Thymus (tissue), 11 donors: ENCODE measurements around the gene PDLIM5. TPM values are rescaled to one million over a fixed set of nuclear protein-coding genes. Genes with fewer than 3 reads are reported as not detected.

Experiments
- DNase-seq, 9 donors: peaks; one replicate each; pipeline ENCODE4 v3.0.0-alpha.2; 2013; ENCODE audit warnings: low spot score in 9 of 9, low read depth in 6 of 9, missing footprints in 1 of 9
- H3K27ac ChIP-seq, 2 donors: one replicate each; pipeline ENCODE4 v1.5.1; 2013; ENCODE audit warnings: control low read depth in 1 of 2, low read depth in 1 of 2, low read length in 1 of 2, mild to moderate bottlenecking in 1 of 2, moderate library complexity in 1 of 2
- H3K27me3 ChIP-seq, 2 donors: one replicate each; pipeline ENCODE4 v1.5.1; 2013; ENCODE audit warnings: low read length in 1 of 2; ENCODE audit not compliant: control insufficient read depth in 2 of 2, insufficient read depth in 1 of 2
- H3K36me3 ChIP-seq, 2 donors: one replicate each; pipeline ENCODE4 v1.5.1; 2013; ENCODE audit warnings: low read length in 1 of 2, mild to moderate bottlenecking in 1 of 2, moderate library complexity in 1 of 2; ENCODE audit not compliant: control insufficient read depth in 2 of 2, insufficient read depth in 2 of 2
- H3K4me1 ChIP-seq, 2 donors: one replicate each; pipeline ENCODE4 v1.5.1; 2013; ENCODE audit warnings: low read length in 2 of 2; ENCODE audit not compliant: control insufficient read depth in 2 of 2, insufficient read depth in 2 of 2
- H3K4me3 ChIP-seq, 2 donors: one replicate each; pipeline ENCODE4 v1.5.1; 2013; ENCODE audit warnings: low read length in 2 of 2, control low read depth in 1 of 2, mild to moderate bottlenecking in 1 of 2
- H3K9me3 ChIP-seq, 2 donors: one replicate each; pipeline ENCODE4 v1.5.1; 2013; ENCODE audit warnings: low read length in 1 of 2, mild to moderate bottlenecking in 1 of 2; ENCODE audit not compliant: control insufficient read depth in 2 of 2, insufficient read depth in 1 of 2
- WGBS: extraction: QIAGEN DNeasy Blood & Tissue Kit; methylation state at CpG from one replicate; pipeline ENCODE4 v1.1.7; 2013; 5-methylcytosine and 5-hydroxymethylcytosine counted together
- polyA plus RNA-seq: library from polyadenylated mRNA; stranded (reverse); fragments of 200-250 nt; gene quantifications from one replicate; pipeline ENCODE4 v1.2.3, GENCODE V29; 2013
- total RNA-seq: library from RNA; stranded (reverse); fragments of 120-200 nt; gene quantifications from one replicate; pipeline ENCODE4 v1.2.4, GENCODE V29; 2013
- donor health status: healthy.

The PDLIM5 gene
- total and polyA plus RNA-seq, 2 donors, result 12.4 to 25.5 TPM

DNA sequence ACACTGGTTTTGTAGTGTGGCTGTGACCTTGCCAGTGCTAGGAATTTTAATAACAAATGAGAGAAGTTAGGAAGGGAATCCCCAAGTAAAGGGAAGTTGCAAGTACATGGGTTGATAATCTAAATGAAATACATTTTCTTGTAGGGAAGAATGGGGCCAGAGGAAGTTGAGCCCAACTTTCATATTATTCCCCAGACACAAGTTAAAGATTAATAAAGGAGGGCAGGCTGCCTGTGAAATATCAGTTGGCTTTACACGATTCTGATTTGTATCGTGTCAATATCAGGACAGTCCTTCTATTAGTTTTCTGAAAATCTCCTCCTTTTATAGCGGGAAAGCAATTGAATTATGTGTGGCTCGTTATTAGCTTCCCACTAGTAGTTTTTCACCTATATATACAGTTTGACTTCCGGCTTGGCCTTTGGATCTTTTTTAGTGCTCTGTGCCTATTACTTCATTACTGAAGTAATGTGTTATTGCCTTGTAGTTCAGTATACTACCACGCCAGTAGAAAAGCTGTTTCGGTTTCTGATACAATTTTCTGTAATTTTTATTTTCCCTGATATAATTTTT lies 1.7 kb downstream of the PDLIM5 start:
- peak overlapping the region in 1 of 2 donors; percentile 73 for H3K4me3 ChIP-seq
- peaks cover 0 to 10% of the 10 kb centered on the region in 2 donors for H3K27me3 ChIP-seq
- H3K36me3 ChIP-seq, result no peaks in the 10 kb centered on the region
- H3K4me1 ChIP-seq, result peaks cover 6 to 11% of the 10 kb centered on the region in 2 donors
- no peaks in the 10 kb centered on the region for H3K9me3 ChIP-seq
- WGBS, result 98% methylated on average over 7 of the region's 7 CpGs
- no peak overlapping the region for H3K27ac ChIP-seq
- DNase-seq, result peak in 1 of 9 donors; percentile 5

- Histone ChIP-seq H3K4me1 (peaks cover 6 to 11% of the 10 kb centered on the region in 2 donors), H3K27me3 (peaks cover 0 to 10% of the 10 kb centered on the region in 2 donors), H3K9me3 (no peaks in the 10 kb centered on the region), H3K36me3 (no peaks in the 10 kb centered on the region), H3K4me3 (no peak overlapping the region), H3K27ac (no peak overlapping the region)
- DNase-seq, result no peak
- whole genome bisulfite sequencing, result 94% methylated on average over 2 of the region's 2 CpGs
Observed at GRCh38 chr4:94454405-94454804, 2.7 kb downstream of the PDLIM5 start.

DNA sequence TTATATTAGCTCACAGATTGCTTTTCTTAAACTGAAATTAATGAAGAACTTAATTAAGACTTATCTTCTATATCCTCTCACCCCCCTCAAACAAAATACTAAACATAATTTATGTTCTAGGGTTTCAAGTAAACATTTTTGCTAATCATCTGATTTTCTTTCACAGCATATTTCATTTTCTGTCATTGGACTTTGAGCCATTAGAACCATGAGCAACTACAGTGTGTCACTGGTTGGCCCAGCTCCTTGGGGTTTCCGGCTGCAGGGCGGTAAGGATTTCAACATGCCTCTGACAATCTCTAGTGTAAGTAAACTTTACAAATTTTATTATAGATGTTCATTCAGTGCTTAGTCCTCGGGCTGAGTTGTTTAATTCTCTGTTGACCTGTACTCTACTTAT lies 3.3 kb downstream of the PDLIM5 start:
- H3K36me3 ChIP-seq, result no peaks in the 10 kb centered on the region
- 98% methylated on average over 3 of the region's 3 CpGs for WGBS
- H3K4me3 ChIP-seq, result no peak overlapping the region
- peaks cover 0 to 10% of the 10 kb centered on the region in 2 donors for H3K27me3 ChIP-seq
- no peak for DNase-seq
- no peaks in the 10 kb centered on the region for H3K9me3 ChIP-seq
- H3K4me1 ChIP-seq, result peaks cover 6 to 11% of the 10 kb centered on the region in 2 donors
- H3K27ac ChIP-seq, result no peak overlapping the region

DNA sequence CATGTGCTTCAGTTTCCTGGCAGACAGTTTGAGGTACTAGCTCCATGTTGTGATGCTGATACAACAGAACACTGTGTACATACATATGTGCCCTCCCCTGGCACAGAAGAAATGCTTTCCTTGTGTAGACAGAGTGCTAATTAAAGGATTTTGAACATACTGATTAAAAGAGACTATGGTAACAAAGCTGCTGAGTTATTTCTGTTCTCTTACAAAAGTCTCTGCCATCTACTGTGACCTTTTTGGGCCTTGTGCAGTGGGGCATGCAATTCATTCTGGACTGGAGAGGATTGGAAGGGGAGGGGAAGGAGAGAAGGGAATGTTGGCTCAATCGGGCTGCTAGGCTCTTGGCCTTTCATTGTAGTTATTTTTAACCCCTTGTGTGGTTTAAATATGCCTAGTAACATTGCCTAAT lies 6.0 kb downstream of the PDLIM5 start:
- Histone ChIP-seq H3K27me3 (peaks cover 0 to 1% of the 10 kb centered on the region in 2 donors), H3K4me1 (peaks cover 1 to 4% of the 10 kb centered on the region in 2 donors), H3K9me3 (no peaks in the 10 kb centered on the region), H3K27ac (no peak overlapping the region), H3K4me3 (no peak overlapping the region), H3K36me3 (no peaks in the 10 kb centered on the region)
- DNase-seq, result no peak
- 71% methylated on average over 1 of the region's 1 CpG for WGBS

- no peak overlapping the region for H3K27ac ChIP-seq
- H3K36me3 ChIP-seq, result no peaks in the 10 kb centered on the region
- H3K27me3 ChIP-seq, result no peaks in the 10 kb centered on the region
- no peak for DNase-seq
- 97% methylated on average over 3 of the region's 3 CpGs for WGBS
- H3K4me3 ChIP-seq, result no peak overlapping the region
- H3K4me1 ChIP-seq, result no peaks in the 10 kb centered on the region
- no peaks in the 10 kb centered on the region for H3K9me3 ChIP-seq
Observed at GRCh38 chr4:94458682-94459081, 6.9 kb downstream of the PDLIM5 start.

- H3K4me1 ChIP-seq, result no peaks in the 10 kb centered on the region
- no peaks in the 10 kb centered on the region for H3K9me3 ChIP-seq
- DNase-seq, result no peak
- no peaks in the 10 kb centered on the region for H3K36me3 ChIP-seq
- no peak overlapping the region for H3K4me3 ChIP-seq
- no peaks in the 10 kb centered on the region for H3K27me3 ChIP-seq
- WGBS, result 99% methylated on average over 4 of the region's 4 CpGs
- H3K27ac ChIP-seq, result no peak overlapping the region
Observed at GRCh38 chr4:94459462-94460161, 7.9 kb downstream of the PDLIM5 start.

DNA sequence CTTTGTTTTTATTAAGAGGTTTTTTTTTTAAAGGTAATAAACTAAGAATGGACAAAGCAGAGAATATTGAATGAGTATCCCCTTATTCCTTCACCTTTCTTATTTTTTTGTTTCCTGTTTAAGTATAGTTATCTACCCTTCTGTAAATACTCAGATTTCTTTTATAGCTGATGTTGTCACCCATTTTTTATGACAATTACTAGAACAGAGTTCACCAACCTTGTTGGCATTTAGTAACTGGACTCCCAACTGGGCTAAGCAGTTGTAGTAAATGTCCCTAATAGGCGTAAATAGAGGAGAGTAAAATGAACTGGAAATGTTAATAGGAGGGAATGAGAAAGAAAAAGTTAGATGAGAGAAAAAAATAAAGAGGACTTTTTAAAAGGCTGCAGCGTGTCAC lies 9.8 kb downstream of the PDLIM5 start:
- Histone ChIP-seq H3K27me3 (no peaks in the 10 kb centered on the region), H3K9me3 (no peaks in the 10 kb centered on the region), H3K27ac (no peak overlapping the region), H3K4me3 (no peak overlapping the region), H3K36me3 (no peaks in the 10 kb centered on the region), H3K4me1 (no peaks in the 10 kb centered on the region)
- DNase-seq, result no peak
- over 99% methylated on average over 2 of the region's 2 CpGs for WGBS

DNA sequence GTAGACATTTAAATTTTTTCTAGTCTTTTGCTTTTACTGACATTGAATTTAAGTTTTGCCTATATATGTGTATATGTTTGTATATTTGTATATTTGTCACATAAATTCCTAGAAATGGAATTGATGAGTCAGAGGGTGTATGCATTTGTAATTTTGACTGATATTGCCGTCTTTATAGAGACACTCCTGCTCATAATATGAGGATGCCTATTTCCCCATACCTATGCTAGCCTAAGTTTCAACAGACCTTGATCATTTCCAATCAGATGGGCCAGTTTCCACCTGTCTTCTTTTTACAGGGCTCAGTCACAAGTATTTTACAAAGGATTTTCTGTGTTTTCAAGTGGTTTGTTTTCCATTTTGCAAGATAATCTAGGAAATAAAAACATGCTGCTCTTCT lies 10.8 kb downstream of the PDLIM5 start:
- Histone ChIP-seq H3K4me1 (no peaks in the 10 kb centered on the region), H3K27ac (no peak overlapping the region), H3K9me3 (no peaks in the 10 kb centered on the region), H3K4me3 (no peak overlapping the region), H3K27me3 (no peaks in the 10 kb centered on the region), H3K36me3 (no peaks in the 10 kb centered on the region)
- 98% methylated on average over 1 of the region's 1 CpG for WGBS
- DNase-seq, result no peak

DNA sequence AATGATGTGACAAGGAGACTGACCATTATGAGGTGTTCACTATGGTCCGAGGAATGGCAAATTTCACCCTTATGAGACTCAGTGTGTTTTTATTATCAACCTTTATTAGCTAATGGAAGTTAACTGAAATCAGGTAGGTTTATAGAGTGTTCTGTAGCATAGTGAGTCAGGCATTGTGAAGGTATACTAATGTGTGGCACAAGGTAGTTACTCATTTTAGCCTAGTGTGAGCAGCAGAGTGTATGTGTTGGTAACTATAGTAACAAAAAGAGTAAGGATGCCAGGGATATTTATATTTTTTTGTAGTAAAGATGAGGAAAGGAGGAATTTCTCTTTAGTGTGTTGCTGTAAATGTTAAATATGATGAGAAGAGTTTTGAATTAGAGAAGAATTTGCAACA lies 12.0 kb downstream of the PDLIM5 start:
- Histone ChIP-seq H3K27me3 (no peaks in the 10 kb centered on the region), H3K36me3 (no peaks in the 10 kb centered on the region), H3K9me3 (no peaks in the 10 kb centered on the region), H3K4me1 (no peaks in the 10 kb centered on the region), H3K27ac (no peak overlapping the region), H3K4me3 (no peak overlapping the region)
- WGBS, result 97% methylated on average over 1 of the region's 1 CpG
- no peak for DNase-seq
